ENCODE measurements around the gene CNTNAP5. TPM values are rescaled to one million over a fixed set of nuclear protein-coding genes. Genes with fewer than 3 reads are reported as not detected.

CNTNAP5 gene
- total and polyA plus RNA-seq, 2 of the 8 experiments (the other 6 are each of a cell fraction or from before 2014, with no cell fraction given): 0.11 to 0.76 TPM

GRCh38 chr2:124798551-124798950 is 773.5 kb downstream of the CNTNAP5 start:
- H3K27me3 ChIP-seq (replicated peaks in 1 of 4; ENCODE audit: control insufficient read depth in 3 of 4, extremely low read depth in 1 of 4, insufficient read depth in 3 of 4, low read length in 3 of 4): no peaks in the 10 kb centered on the region
- H3K79me2 ChIP-seq (ENCODE audit: control insufficient read depth in 1 of 2, insufficient read depth in 2 of 2, low read length in 2 of 2): no peaks in the 10 kb centered on the region
- H3K9me3 ChIP-seq (ENCODE audit: insufficient read depth in 2 of 2, low read depth in 1 of 2, low read length in 1 of 2): no peaks in the 10 kb centered on the region
- 88% methylated on average over 1 of the region's 1 CpG; no CpG with 5 or more reads in 1 of the 2 experiments for WGBS, 2 experiments (ENCODE audit: extremely low coverage in 1 of 2, insufficient coverage in 1 of 2, insufficient read length in 1 of 2, insufficient replicate concordance in 2 of 2, low coverage in 1 of 2, low lambda C conversion rate in 2 of 2, missing lambda C conversion rate in 1 of 2)
- no peak overlapping the region for H2BK15ac ChIP-seq (ENCODE audit: low read length)
- H3K4me2 ChIP-seq (ENCODE audit: insufficient read depth in 1 of 2, low read depth in 2 of 2, low read length in 2 of 2): no peak overlapping the region
- H4K8ac ChIP-seq (ENCODE audit: extremely low read depth, insufficient read depth, low read length): no peak overlapping the region
- DNase-seq (ENCODE audit: low read depth in 1 of 2, low spot score in 2 of 2) (no peak), FAIRE-seq (no peak)
- H3K18ac ChIP-seq (ENCODE audit: extremely low read depth, low read length): no peak overlapping the region
- no peak overlapping the region for H3K4me3 ChIP-seq (ENCODE audit: extremely low read depth in 1 of 4, insufficient read depth in 2 of 4, low read depth in 3 of 4, low read length in 4 of 4)
- H4K20me1 ChIP-seq (replicated peaks in 1 of 2; ENCODE audit: control insufficient read depth in 1 of 2, insufficient read depth in 2 of 2, low read length in 2 of 2): no peaks in the 10 kb centered on the region
- no peaks in the 10 kb centered on the region for H3K79me1 ChIP-seq (ENCODE audit: low read depth, low read length)
- H2BK12ac ChIP-seq (ENCODE audit: low read depth, low read length): no peak overlapping the region
- no peaks in the 10 kb centered on the region for H3K36me3 ChIP-seq (ENCODE audit: control insufficient read depth in 2 of 4, insufficient read depth in 4 of 4, low read length in 3 of 4)
- no peak overlapping the region for H4K5ac ChIP-seq (ENCODE audit: insufficient read length, low read depth, low read length)
- H3K4me1 ChIP-seq (replicated peaks in 1 of 4; ENCODE audit: control insufficient read depth in 3 of 4, insufficient read depth in 4 of 4, low read length in 3 of 4): no peaks in the 10 kb centered on the region
- no peak overlapping the region for H3K9ac ChIP-seq (replicated peaks in 1 of 4; ENCODE audit: extremely low read depth in 1 of 4, low read depth in 3 of 4, low read length in 3 of 4)
- no peak overlapping the region for H2BK20ac ChIP-seq (ENCODE audit: low read length)
- no peak overlapping the region for H3K27ac ChIP-seq (ENCODE audit: low read depth, low read length)
- no peak overlapping the region for H4K91ac ChIP-seq (replicated peaks; ENCODE audit: insufficient read length, low read length)
- no peak overlapping the region for H2BK120ac ChIP-seq (replicated peaks; ENCODE audit: low read depth, low read length)
- ChIA-PET CTCF (ENCODE audit: partially characterized antibody) (interaction anchor here (1.0 kb wide), 1 partner anchor 12 kb away, joined by 3 read pairs; no protein-coding TSS in a partner anchor), POLR2A (ENCODE audit: partially characterized antibody) (no interaction called here)
- no peak overlapping the region for H3K4ac ChIP-seq (replicated peaks; ENCODE audit: insufficient read length, low read depth, low read length)
- no peaks in the 10 kb centered on the region for H3K23me2 ChIP-seq (ENCODE audit: low read depth, low read length)
- no peak overlapping the region for H2AFZ ChIP-seq (ENCODE audit: low read length)
- H2AK5ac ChIP-seq (ENCODE audit: low read depth, low read length): no peak overlapping the region
- no peak overlapping the region for H3K23ac ChIP-seq (ENCODE audit: insufficient read length)
- H3K14ac ChIP-seq (ENCODE audit: insufficient read length): no peak overlapping the region
- H3K56ac ChIP-seq (replicated peaks; ENCODE audit: insufficient read length, low read depth, low read length): no peak overlapping the region
- no peak overlapping the region for H2BK5ac ChIP-seq (ENCODE audit: low read depth, low read length)
- no peak for TF ChIP-seq GABPA (IDR thresholded peaks at IDR 0.05; ENCODE audit: borderline replicate concordance, insufficient read depth, low read length)
- TF ChIP-seq SP1 (IDR thresholded peaks at IDR 0.05; ENCODE audit: low read depth, low read length): no peak

Measured in H1 (cell line).